Memory B cell (primary cell): ENCODE results near the gene RBM11.
"Not testable (repeated sequence)": the region's sequence is repeated elsewhere in the genome, so short reads cannot be mapped to it uniquely, and the experiment has no call there.

Experiments
- ATAC-seq: fragments of 150-1000 bp; cut with Tn5 transposase; 2 replicates; pipeline ENCODE4 v1.10.0; 2021; ENCODE audit warnings: low read depth, mild to moderate bottlenecking, moderate library complexity
- DNase-seq, 2 donors: peaks; one replicate each; pipeline ENCODE4 v3.0.0; 2022; ENCODE audit warnings: low spot score in 2 of 2
- H3K27ac Mint-ChIP-seq: one replicate; pipeline ENCODE4 v1.8.0; 2022; ENCODE audit warnings: mild to moderate bottlenecking, moderate library complexity, mixed read lengths
- H3K27me3 Mint-ChIP-seq: one replicate; pipeline ENCODE4 v1.8.0; 2022; ENCODE audit warnings: mixed read lengths
- H3K36me3 Mint-ChIP-seq: one replicate; pipeline ENCODE4 v1.8.0; 2022; ENCODE audit warnings: mild to moderate bottlenecking, mixed read lengths
- H3K4me1 Mint-ChIP-seq: one replicate; pipeline ENCODE4 v1.8.0; 2022; ENCODE audit warnings: mixed read lengths
- H3K4me3 Mint-ChIP-seq: one replicate; pipeline ENCODE4 v1.8.0; 2022; ENCODE audit warnings: mild to moderate bottlenecking, moderate library complexity, mixed read lengths
- H3K9me3 Mint-ChIP-seq: one replicate; pipeline ENCODE4 v1.8.0; 2022; ENCODE audit warnings: mixed read lengths

RBM11 gene, protein sequence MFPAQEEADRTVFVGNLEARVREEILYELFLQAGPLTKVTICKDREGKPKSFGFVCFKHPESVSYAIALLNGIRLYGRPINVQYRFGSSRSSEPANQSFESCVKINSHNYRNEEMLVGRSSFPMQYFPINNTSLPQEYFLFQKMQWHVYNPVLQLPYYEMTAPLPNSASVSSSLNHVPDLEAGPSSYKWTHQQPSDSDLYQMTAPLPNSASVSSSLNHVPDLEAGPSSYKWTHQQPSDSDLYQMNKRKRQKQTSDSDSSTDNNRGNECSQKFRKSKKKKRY

DNA sequence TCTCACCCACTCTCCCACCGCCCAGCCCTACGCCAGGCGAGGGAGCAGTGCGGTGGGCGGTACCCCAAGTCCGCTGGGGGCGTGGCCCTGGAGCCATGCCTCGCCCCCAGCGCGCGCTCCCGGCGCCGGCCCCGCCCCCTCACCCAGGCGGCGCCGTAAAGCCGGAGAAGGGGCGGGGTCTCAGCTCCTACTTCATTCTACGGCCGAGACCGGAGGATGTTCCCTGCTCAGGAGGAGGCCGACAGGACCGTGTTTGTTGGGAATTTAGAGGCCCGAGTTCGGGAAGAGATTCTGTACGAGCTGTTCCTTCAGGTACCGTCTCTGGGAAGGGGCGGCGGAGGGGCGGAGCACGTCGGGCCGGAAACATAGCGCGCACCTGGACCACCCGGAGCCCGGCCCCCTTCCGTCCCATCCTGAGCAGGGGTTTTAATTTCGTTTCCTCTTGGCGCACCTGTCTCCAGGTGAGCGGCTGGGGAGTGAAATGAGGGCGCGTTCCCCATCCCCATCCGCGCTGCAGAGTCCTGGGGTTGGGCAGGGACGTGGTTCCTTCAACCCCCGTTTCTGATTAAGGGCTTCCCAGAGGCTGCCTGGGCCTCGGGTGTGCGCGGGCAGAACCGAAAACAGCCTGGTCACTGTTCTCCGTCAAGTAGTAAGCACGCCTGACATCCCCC lies at the start of gene RBM11:
Gene RBM11, plus strand, starts transcription at position 187 of the 671 bp plus-strand sequence. Its CDS starts 30 bp downstream, at position 217.
- ATAC-seq (peak; percentile 95), DNase-seq (peak; percentile 72 to 75)
- peaks cover 1% of the 10 kb centered on the region for H3K27me3 Mint-ChIP-seq
- no peaks in the 10 kb centered on the region for H3K36me3 Mint-ChIP-seq
- H3K4me3 Mint-ChIP-seq, result peak within 1 kb of the TSS; percentile 88
- no peaks in the 10 kb centered on the region for H3K9me3 Mint-ChIP-seq
- no peak within 1 kb of the TSS for H3K27ac Mint-ChIP-seq
- H3K4me1 Mint-ChIP-seq, result no peaks in the 10 kb centered on the region

DNA sequence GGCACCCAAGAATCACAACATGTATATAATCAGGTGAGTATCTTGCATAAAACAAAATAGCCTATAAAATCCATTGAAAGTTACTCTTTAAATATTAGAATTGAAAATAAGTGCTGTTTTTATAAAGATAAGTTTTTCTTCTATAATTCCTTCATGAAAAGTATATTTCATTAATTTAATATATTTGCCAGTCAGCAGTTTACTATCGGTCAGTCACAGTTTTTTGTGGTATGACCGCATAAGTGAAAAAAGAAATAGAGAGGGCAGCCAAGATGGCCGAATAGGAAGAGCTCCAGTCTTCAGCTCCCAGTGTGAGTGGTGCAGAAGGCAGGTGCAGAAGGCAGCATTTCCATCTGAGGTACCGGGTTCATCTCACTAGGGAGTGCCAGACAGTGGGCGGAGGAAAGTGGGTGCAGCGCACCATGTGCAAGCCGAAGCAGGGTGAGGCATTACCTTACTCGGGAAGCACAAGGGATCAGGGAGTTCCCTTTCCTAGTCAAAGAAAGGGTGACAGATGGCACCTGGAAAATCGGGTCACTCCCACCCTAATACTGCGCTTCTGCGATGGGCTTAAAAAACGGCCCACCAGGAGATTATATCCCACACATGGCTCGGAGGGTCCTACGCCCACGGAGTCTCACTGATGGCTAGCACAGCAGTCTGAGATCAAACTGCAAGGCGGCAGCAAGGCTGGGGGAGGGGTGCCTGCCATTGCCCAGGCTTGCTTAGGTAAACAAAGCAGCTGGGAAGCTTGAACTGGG lies 49.3 kb upstream of the RBM11 start:
- H3K4me1 Mint-ChIP-seq, H3K27ac Mint-ChIP-seq, DNase-seq, H3K9me3 Mint-ChIP-seq, ATAC-seq, H3K36me3 Mint-ChIP-seq, H3K4me3 Mint-ChIP-seq, H3K27me3 Mint-ChIP-seq: not testable (repeated sequence)

DNA sequence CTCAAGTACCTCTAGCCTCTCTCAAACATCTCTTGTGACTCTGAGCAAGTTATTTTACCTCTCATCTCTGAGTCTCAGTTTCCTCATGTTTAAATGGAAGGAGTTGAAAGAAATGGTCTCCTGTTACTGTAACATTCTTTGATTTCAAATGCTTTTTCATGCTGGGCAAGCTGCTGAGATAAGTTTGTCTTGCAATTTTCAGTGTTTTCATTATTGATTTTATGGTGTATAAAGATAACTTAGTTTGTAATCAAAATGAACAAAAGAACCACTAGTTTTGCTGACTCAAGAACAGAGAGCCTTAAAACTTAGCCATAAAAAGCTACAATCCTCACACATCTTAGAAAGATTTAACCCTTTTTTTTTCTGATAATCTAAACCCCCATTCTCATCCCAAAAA lies 9.7 kb upstream of the RBM11 start:
- ATAC-seq, result no peak
- H3K4me1 Mint-ChIP-seq, result no peaks in the 10 kb centered on the region
- no peaks in the 10 kb centered on the region for H3K9me3 Mint-ChIP-seq
- H3K4me3 Mint-ChIP-seq, result no peak overlapping the region
- DNase-seq, result no peak
- no peak overlapping the region for H3K27ac Mint-ChIP-seq
- no peaks in the 10 kb centered on the region for H3K27me3 Mint-ChIP-seq
- no peaks in the 10 kb centered on the region for H3K36me3 Mint-ChIP-seq

DNA sequence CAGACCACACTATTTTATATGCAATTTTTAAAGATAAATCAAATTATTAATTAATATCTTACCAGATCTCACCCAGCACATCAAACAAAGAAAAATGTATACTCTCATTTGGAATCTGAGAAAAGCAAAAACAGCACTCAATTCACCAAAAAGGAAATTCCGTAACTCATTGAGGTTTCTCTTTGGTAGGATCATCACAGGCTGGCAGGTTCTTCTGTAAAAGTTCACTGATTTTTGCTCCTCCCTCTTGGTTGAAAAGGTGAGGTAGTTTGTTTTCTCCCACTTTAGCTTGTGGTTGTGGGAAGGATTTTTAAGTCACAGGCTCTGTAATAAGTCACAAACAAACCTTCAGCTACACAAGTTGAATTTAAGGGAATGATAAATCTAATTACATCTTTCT lies 5.2 kb upstream of the RBM11 start, which contains the start of gene LIPI:
Gene LIPI, minus strand, starts transcription at position 218 of the 400 bp plus-strand sequence. Its CDS starts 110 bp downstream, at position 108.
- DNase-seq (no peak), ATAC-seq (no peak)
- Mint-ChIP-seq H3K4me3 (no peak within 1 kb of the TSS), H3K4me1 (no peaks in the 10 kb centered on the region), H3K36me3 (no peaks in the 10 kb centered on the region), H3K27me3 (peaks cover 1% of the 10 kb centered on the region), H3K9me3 (no peaks in the 10 kb centered on the region), H3K27ac (no peak within 1 kb of the TSS)

DNA sequence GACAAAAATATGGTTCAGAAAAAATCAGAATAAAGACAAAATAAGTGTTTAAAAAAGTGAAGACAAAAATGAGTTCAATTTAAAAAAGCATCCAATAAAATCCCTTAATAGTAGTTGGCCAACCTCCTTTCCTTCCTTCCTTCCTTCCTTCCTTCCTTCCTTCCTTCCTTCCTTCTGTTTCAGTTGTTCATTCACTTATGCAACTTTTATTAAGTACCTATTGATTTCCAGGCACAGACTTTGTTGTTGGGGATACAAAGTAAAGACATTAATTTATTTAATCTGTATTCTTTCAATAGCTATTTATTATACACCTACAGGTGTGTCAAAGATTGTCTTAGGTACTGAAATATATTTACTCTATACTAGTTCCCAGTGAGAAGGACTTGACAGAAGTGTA lies 2.8 kb upstream of the RBM11 start:
- no peak for ATAC-seq
- H3K27ac Mint-ChIP-seq, result no peak overlapping the region

DNA sequence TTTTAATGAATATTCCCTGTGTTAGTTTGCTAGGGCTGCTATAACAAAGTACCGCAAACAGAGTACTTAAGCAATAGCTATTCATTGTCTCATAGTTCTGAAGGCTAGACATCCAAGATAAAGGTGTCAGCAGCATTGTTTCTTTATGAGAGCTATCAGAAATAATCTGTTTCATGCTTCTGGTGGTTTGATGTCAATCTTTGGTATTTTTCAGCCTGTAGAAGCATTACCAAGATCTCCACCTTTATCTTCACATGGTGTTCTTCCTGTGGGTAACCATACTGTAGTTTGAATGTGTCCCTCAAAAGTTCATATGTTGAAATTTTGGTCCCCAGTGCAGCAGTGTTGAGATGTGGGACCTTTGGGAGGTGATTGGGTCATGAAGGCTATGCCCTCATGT lies 7.4 kb downstream of the RBM11 start:
- Mint-ChIP-seq H3K27me3 (no peaks in the 10 kb centered on the region), H3K9me3 (no peaks in the 10 kb centered on the region), H3K4me1 (no peaks in the 10 kb centered on the region), H3K4me3 (no peak overlapping the region), H3K27ac (no peak overlapping the region), H3K36me3 (peaks cover 9% of the 10 kb centered on the region)
- DNase-seq (no peak), ATAC-seq (no peak)

More for the DNA sequence above, 2.8 kb upstream of the RBM11 start:
- H3K4me3 Mint-ChIP-seq, result no peak overlapping the region
- no peaks in the 10 kb centered on the region for H3K36me3 Mint-ChIP-seq
- DNase-seq, result no peak
- no peaks in the 10 kb centered on the region for H3K9me3 Mint-ChIP-seq
- peaks cover 1% of the 10 kb centered on the region for H3K27me3 Mint-ChIP-seq
- H3K4me1 Mint-ChIP-seq, result no peaks in the 10 kb centered on the region

DNA sequence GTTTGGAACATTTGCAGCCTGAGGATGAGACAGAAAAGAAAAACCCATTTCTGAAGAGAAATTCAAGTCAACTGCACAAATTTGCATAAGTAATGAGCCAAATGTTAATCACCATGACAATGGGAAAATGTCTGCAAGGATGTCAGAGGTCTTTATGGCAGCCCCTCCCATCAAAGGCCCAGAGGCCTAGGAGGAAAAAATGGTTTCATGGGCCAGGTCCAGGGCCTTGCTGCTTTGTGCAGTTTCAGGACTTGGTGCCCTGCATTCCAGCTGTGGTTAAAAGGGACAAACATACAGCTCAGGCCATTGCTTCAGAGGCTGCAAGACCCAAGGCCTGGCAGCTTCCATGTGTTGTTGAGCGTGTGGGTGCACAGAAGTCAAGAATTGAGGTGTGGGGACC lies 13.4 kb downstream of the RBM11 start:
- Mint-ChIP-seq H3K27ac (no peak overlapping the region), H3K4me1 (no peaks in the 10 kb centered on the region), H3K27me3 (peaks cover 4% of the 10 kb centered on the region), H3K36me3 (peaks cover 4% of the 10 kb centered on the region), H3K9me3 (peaks cover 7% of the 10 kb centered on the region), H3K4me3 (no peak overlapping the region)
- ATAC-seq, result no peak
- DNase-seq, result no peak

DNA sequence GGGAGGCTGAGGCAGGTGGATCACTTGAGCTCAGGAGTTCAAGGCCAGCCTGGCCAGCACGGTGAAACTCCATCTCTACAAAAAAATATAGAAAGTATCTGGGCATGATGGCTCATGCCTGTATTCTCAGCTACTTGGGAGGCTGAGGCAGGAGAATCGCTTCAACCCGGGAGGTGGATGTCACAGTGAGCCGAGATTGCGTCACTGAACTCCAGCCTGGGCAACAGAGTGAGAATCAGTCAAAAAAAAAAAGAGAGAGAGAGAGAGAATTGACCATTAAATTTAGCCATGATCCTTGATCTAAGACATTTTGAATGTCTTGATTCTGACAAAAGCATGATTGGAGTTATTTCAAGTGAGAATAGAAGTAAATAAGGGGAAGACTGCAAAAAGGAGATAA lies 19.1 kb downstream of the RBM11 start:
- no peak for ATAC-seq
- Mint-ChIP-seq H3K27ac (no peak overlapping the region), H3K36me3 (no peaks in the 10 kb centered on the region), H3K9me3 (peaks cover 3% of the 10 kb centered on the region), H3K27me3 (peaks cover 13% of the 10 kb centered on the region), H3K4me1 (peaks cover 2% of the 10 kb centered on the region), H3K4me3 (no peak overlapping the region)
- DNase-seq, result no peak

DNA sequence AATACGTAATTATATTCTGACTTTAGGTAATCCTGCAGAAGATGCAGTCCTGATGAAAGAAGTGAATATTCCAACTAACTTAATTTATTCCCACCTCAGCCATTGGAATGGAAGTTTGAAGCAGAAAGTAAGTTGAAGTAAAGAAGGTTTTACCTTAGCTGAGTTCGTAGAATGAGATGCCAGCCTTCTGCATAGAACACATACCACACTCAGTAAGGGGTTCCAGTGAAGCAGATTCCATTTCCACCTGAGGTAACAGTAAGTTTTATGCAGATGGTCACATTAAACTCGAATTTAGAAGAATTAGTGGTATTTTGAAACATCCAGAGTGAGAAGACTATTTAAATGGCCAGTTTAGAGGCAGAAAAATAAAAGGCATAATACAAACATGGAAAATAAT lies 20.2 kb downstream of the RBM11 start:
- no peak for ATAC-seq
- Mint-ChIP-seq H3K4me3 (no peak overlapping the region), H3K36me3 (no peaks in the 10 kb centered on the region), H3K4me1 (peaks cover 2% of the 10 kb centered on the region), H3K27me3 (peaks cover 13% of the 10 kb centered on the region), H3K9me3 (no peaks in the 10 kb centered on the region), H3K27ac (no peak overlapping the region)
- DNase-seq, result no peak

DNA sequence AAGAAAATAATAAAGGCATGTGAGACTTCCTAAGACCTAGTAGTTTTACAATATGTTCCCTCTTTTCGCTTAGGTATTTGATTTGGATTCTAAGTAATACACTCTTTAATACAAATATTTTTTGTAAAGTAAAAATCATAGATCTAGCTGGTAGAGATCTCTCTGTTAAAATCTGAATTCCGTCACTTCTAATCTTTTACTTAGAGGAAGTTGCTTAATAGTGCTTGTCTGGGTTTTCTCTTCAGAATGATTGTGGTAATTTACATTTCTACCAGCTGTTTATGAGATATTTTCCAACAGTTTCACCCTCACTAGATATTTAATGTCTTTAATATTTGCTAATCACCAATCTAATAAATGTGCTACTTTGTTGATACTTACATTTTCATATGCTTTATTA lies 23.3 kb downstream of the RBM11 start:
- Mint-ChIP-seq H3K4me1 (peaks cover 2% of the 10 kb centered on the region), H3K4me3 (no peak overlapping the region), H3K27me3 (peaks cover 10% of the 10 kb centered on the region), H3K36me3 (no peaks in the 10 kb centered on the region), H3K27ac (no peak overlapping the region), H3K9me3 (no peaks in the 10 kb centered on the region)
- ATAC-seq, result no peak
- no peak for DNase-seq

DNA sequence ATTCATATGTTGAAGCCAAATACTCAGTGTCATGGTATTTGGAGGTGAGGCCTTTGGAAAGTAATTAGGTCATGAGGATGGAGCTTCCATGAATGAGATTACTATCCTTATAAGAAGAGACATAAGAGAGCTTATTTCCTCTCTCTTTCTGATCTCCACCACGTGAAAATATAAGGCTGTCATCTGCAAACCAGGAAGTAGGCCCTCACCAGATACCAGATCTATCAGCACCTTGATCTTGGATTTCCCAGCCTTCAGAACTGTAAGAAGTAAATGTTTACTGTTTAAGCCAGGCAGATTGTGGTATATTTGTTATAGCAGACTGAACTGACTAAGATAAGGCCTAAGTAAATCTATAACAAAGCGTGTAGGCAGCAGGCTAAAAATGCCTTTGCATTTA lies 25.3 kb downstream of the RBM11 start:
- Mint-ChIP-seq H3K4me1 (peaks cover 5% of the 10 kb centered on the region), H3K27me3 (peaks cover 3% of the 10 kb centered on the region), H3K27ac (no peak overlapping the region), H3K36me3 (no peaks in the 10 kb centered on the region), H3K9me3 (no peaks in the 10 kb centered on the region), H3K4me3 (no peak overlapping the region)
- ATAC-seq (no peak), DNase-seq (no peak)

DNA sequence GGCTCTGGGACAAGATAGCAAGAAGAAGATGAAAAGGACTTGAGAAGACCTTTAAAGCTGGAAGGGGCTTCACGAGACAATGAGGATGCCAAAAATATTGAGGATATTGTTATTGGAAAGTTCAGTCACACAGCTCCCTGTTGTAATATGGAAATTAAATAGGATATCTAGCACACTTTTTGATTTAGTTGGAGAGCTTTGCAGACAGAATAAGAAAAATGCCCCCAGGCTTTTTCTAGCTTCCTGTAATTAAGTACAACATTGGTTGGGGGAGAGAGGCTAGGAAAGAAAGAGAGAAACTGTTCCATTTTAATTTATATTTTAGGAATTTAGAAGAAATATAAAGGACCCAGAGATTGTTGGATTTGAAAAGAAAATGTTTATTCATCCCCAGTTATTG lies 27.5 kb downstream of the RBM11 start:
- no peak for DNase-seq
- no peaks in the 10 kb centered on the region for H3K36me3 Mint-ChIP-seq

DNA sequence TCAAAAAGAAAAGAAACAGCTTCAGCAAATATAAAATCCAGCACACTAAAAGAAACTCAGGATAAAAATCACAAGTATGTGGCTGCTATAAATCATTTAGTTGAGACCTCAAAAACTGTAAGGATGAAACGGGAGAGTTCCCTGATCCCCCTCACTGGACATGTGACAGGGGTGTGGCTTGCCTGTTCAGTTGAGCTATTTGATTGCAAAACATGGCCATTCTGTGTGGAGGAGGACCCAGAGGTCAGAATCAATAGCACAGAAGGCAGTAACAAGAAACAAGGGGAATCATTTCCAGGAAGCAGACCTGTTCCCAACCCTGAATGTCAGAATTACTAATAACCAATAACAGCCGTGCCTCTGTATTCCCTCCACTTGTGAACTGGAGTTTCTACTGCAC lies 27.9 kb downstream of the RBM11 start:
- Mint-ChIP-seq H3K4me3 (no peak overlapping the region), H3K9me3 (no peaks in the 10 kb centered on the region), H3K27me3 (peaks cover 8% of the 10 kb centered on the region), H3K4me1 (peaks cover 4% of the 10 kb centered on the region), H3K36me3 (no peaks in the 10 kb centered on the region), H3K27ac (no peak overlapping the region)
- DNase-seq (no peak), ATAC-seq (no peak)

More for the DNA sequence above, 27.5 kb downstream of the RBM11 start:
- peaks cover 5% of the 10 kb centered on the region for H3K4me1 Mint-ChIP-seq
- H3K27ac Mint-ChIP-seq, result no peak overlapping the region
- no peak for ATAC-seq
- no peak overlapping the region for H3K4me3 Mint-ChIP-seq
- H3K27me3 Mint-ChIP-seq, result peaks cover 8% of the 10 kb centered on the region
- no peaks in the 10 kb centered on the region for H3K9me3 Mint-ChIP-seq

DNA sequence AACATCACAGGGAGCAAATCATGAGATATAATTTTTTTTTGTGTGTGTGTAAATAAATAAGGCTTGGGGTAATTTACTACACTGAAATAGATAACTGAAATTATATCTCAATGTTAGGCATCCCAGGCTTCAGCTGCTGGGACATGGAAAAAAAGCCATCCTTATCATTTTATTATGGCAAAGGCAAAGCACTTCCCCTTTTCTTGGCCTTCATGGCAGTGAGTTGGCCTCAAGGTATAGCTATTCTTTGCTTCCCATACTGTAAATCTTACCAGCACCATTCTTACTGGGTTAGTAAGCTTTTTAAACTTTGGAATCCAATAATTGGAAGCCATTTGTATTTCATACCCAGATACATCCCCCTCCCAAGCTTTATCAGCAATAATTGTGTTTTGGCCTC lies 29.0 kb downstream of the RBM11 start:
- DNase-seq, result no peak
- no peak overlapping the region for H3K4me3 Mint-ChIP-seq
- peaks cover 8% of the 10 kb centered on the region for H3K27me3 Mint-ChIP-seq

More for the DNA sequence above, 29.0 kb downstream of the RBM11 start:
- peaks cover 3% of the 10 kb centered on the region for H3K4me1 Mint-ChIP-seq
- H3K27ac Mint-ChIP-seq, result no peak overlapping the region
- ATAC-seq, result no peak
- H3K9me3 Mint-ChIP-seq, result peaks cover 2% of the 10 kb centered on the region
- H3K36me3 Mint-ChIP-seq, result no peaks in the 10 kb centered on the region
